Measurements from ENCODE around the gene NR1I3.
"Not testable (repeated sequence)": the region's sequence is repeated elsewhere in the genome, so short reads cannot be mapped to it uniquely, and the experiment has no call there.

NR1I3 gene

GRCh38 chr1:161255302-161255701, 17.3 kb upstream of the NR1I3 start:
- in situ Hi-C loops (cut with HindIII; ENCODE audit: low pct_ligation_motif_present, low pct_unique_long_range_greater_than_20kb, low sequenced_read_pairs); DNase-seq: not testable (repeated sequence)

GRCh38 chr1:161251579-161251978, 13.6 kb upstream of the NR1I3 start:
- in situ Hi-C loops (cut with HindIII; ENCODE audit: low pct_ligation_motif_present, low pct_unique_long_range_greater_than_20kb, low sequenced_read_pairs), result no loop called here
- no peak for DNase-seq

- in situ Hi-C loops (cut with HindIII; ENCODE audit: low pct_ligation_motif_present, low pct_unique_long_range_greater_than_20kb, low sequenced_read_pairs), result no loop called here
- DNase-seq, result no peak
Measured at GRCh38 chr1:161250829-161251228, 12.8 kb upstream of the NR1I3 start.

- in situ Hi-C loops (cut with HindIII; ENCODE audit: low pct_ligation_motif_present, low pct_unique_long_range_greater_than_20kb, low sequenced_read_pairs), result not testable (repeated sequence)
Measured at GRCh38 chr1:161250100-161250499, 12.1 kb upstream of the NR1I3 start.

GRCh38 chr1:161244888-161245287, 6.9 kb upstream of the NR1I3 start:
- in situ Hi-C loops (cut with HindIII; ENCODE audit: low pct_ligation_motif_present, low pct_unique_long_range_greater_than_20kb, low sequenced_read_pairs), result no loop called here
- DNase-seq, result no peak

More at GRCh38 chr1:161250100-161250499, 12.1 kb upstream of the NR1I3 start:
- not testable (repeated sequence) for DNase-seq

- DNase-seq, result no peak
- in situ Hi-C loops (cut with HindIII; ENCODE audit: low pct_ligation_motif_present, low pct_unique_long_range_greater_than_20kb, low sequenced_read_pairs), result no loop called here
Measured at GRCh38 chr1:161242313-161242712, 4.3 kb upstream of the NR1I3 start.

- in situ Hi-C loops (cut with HindIII; ENCODE audit: low pct_ligation_motif_present, low pct_unique_long_range_greater_than_20kb, low sequenced_read_pairs), result no loop called here
- DNase-seq, result no peak
Measured at GRCh38 chr1:161241682-161242081, 3.7 kb upstream of the NR1I3 start.

GRCh38 chr1:161235957-161236775, 1.8 kb downstream of the NR1I3 start:
- in situ Hi-C loops (cut with HindIII; ENCODE audit: low pct_ligation_motif_present, low pct_unique_long_range_greater_than_20kb, low sequenced_read_pairs), result no loop called here
- no peak for DNase-seq

GRCh38 chr1:161233102-161233501, 4.9 kb downstream of the NR1I3 start:
- DNase-seq, result no peak
- in situ Hi-C loops (cut with HindIII; ENCODE audit: low pct_ligation_motif_present, low pct_unique_long_range_greater_than_20kb, low sequenced_read_pairs), result no loop called here

- no peak for DNase-seq
- in situ Hi-C loops (cut with HindIII; ENCODE audit: low pct_ligation_motif_present, low pct_unique_long_range_greater_than_20kb, low sequenced_read_pairs), result no loop called here
Measured at GRCh38 chr1:161230762-161231161, 7.2 kb downstream of the NR1I3 start.

GRCh38 chr1:161229896-161230295, 8.1 kb downstream of the NR1I3 start:
- in situ Hi-C loops (cut with HindIII; ENCODE audit: low pct_ligation_motif_present, low pct_unique_long_range_greater_than_20kb, low sequenced_read_pairs), result loop anchor here (10.0 kb wide), 1 partner anchor 145 kb away; no protein-coding TSS in a partner anchor
- DNase-seq, result peak; percentile 42

GRCh38 chr1:161228032-161228431, 10.0 kb downstream of the NR1I3 start:
- in situ Hi-C loops (cut with HindIII; ENCODE audit: low pct_ligation_motif_present, low pct_unique_long_range_greater_than_20kb, low sequenced_read_pairs), result loop anchor here (10.0 kb wide), 1 partner anchor 147 kb away; no protein-coding TSS in a partner anchor

GRCh38 chr1:161227196-161227871, 10.7 kb downstream of the NR1I3 start:
- DNase-seq, result peak; percentile 76
- in situ Hi-C loops (cut with HindIII; ENCODE audit: low pct_ligation_motif_present, low pct_unique_long_range_greater_than_20kb, low sequenced_read_pairs), result loop anchor here (10.0 kb wide), 1 partner anchor 147 kb away; no protein-coding TSS in a partner anchor

More at GRCh38 chr1:161228032-161228431, 10.0 kb downstream of the NR1I3 start:
- no peak for DNase-seq

- no peak for DNase-seq
- in situ Hi-C loops (cut with HindIII; ENCODE audit: low pct_ligation_motif_present, low pct_unique_long_range_greater_than_20kb, low sequenced_read_pairs), result loop anchor here (10.0 kb wide), 1 partner anchor 148 kb away; no protein-coding TSS in a partner anchor
Measured at GRCh38 chr1:161226759-161227158, 11.2 kb downstream of the NR1I3 start.

- in situ Hi-C loops (cut with HindIII; ENCODE audit: low pct_ligation_motif_present, low pct_unique_long_range_greater_than_20kb, low sequenced_read_pairs), result loop anchor here (10.0 kb wide), 1 partner anchor 148 kb away; no protein-coding TSS in a partner anchor
- no peak for DNase-seq
Measured at GRCh38 chr1:161226320-161226711, 11.7 kb downstream of the NR1I3 start.

GRCh38 chr1:161225534-161226319, 12.3 kb downstream of the NR1I3 start, which contains the start of gene TOMM40L:
Gene TOMM40L, plus strand, starts transcription at chr1:161226060. Its CDS starts 430 bp downstream, at chr1:161226490.
- in situ Hi-C loops (cut with HindIII; ENCODE audit: low pct_ligation_motif_present, low pct_unique_long_range_greater_than_20kb, low sequenced_read_pairs), result loop anchor here (10.0 kb wide), 1 partner anchor 149 kb away; no protein-coding TSS in a partner anchor
- DNase-seq, result peak; percentile 99

GRCh38 chr1:161225178-161225533, 12.8 kb downstream of the NR1I3 start:
- in situ Hi-C loops (cut with HindIII; ENCODE audit: low pct_ligation_motif_present, low pct_unique_long_range_greater_than_20kb, low sequenced_read_pairs), result loop anchor here (10.0 kb wide), 1 partner anchor 150 kb away; no protein-coding TSS in a partner anchor
- DNase-seq, result no peak

- in situ Hi-C loops (cut with HindIII; ENCODE audit: low pct_ligation_motif_present, low pct_unique_long_range_greater_than_20kb, low sequenced_read_pairs), result loop anchor here (10.0 to 25.0 kb wide), 2 partner anchors 88 to 150 kb away; partner anchors contain the start of genes MPZ and SDHC
Measured at GRCh38 chr1:161224695-161225087, 13.3 kb downstream of the NR1I3 start.

More at GRCh38 chr1:161224695-161225087, 13.3 kb downstream of the NR1I3 start:
- not testable (repeated sequence) for DNase-seq

Data from ACHN (cell line).